ENCODE results near the gene GPATCH2L.

DNA sequence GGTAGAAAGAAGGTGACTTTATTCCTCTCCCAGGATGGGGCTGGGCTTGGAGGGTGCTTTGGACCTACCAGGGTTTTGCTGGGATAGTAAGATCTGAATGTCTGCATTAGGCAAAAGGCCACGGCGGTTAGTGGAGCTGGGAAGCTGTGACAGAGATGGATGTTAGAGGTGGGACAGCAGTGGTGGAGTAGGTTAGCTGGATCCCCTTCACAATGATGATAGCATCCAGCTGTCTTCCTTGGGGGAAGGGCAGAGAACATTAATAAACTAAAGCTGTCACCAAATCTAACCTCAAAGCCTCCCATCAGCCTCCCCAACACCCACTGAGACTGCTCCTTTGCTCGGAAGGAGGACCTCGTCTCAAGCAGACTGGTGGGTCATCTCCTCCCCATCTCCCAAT is 104.8 kb downstream of the GPATCH2L start:
- TF ChIP-seq, protein P1, sequence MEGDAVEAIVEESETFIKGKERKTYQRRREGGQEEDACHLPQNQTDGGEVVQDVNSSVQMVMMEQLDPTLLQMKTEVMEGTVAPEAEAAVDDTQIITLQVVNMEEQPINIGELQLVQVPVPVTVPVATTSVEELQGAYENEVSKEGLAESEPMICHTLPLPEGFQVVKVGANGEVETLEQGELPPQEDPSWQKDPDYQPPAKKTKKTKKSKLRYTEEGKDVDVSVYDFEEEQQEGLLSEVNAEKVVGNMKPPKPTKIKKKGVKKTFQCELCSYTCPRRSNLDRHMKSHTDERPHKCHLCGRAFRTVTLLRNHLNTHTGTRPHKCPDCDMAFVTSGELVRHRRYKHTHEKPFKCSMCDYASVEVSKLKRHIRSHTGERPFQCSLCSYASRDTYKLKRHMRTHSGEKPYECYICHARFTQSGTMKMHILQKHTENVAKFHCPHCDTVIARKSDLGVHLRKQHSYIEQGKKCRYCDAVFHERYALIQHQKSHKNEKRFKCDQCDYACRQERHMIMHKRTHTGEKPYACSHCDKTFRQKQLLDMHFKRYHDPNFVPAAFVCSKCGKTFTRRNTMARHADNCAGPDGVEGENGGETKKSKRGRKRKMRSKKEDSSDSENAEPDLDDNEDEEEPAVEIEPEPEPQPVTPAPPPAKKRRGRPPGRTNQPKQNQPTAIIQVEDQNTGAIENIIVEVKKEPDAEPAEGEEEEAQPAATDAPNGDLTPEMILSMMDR (IDR thresholded peaks at IDR 0.05) = no peak
- TF ChIP-seq POLR2A (IDR thresholded peaks at IDR 0.05) = no peak
- TF ChIP-seq POLR2AphosphoS5 (IDR thresholded peaks at IDR 0.05) = no peak
